Neural cell (in vitro differentiated cells): ENCODE measurements around the gene LMO3.

ENCODE experiments used
- EP300 ChIP-seq: fragments of 450-650 bp; conservative IDR thresholded peaks from 2 replicates; pipeline ENCODE4 v1.6.1; 2014; ENCODE audit warnings: antibody characterized with exemption, mild to moderate bottlenecking, moderate library complexity; ENCODE audit not compliant: poor library complexity, severe bottlenecking
- EZH2 ChIP-seq: fragments of 200-600, 300-800 bp; shearing (Covaris generic), sonication (generic); IDR thresholded peaks from 2 replicates; pipeline ENCODE4 v1.6.1; 2014; ENCODE audit warnings: antibody characterized with exemption, low read length, borderline replicate concordance, mild to moderate bottlenecking; ENCODE audit not compliant: insufficient read depth, poor library complexity, severe bottlenecking
- MXI1 ChIP-seq: fragments of 450-650 bp; conservative IDR thresholded peaks from 2 replicates; pipeline ENCODE4 v1.6.1; 2014; ENCODE audit warnings: antibody characterized with exemption, mild to moderate bottlenecking; ENCODE audit not compliant: poor library complexity, severe bottlenecking
- POLR2AphosphoS5 ChIP-seq: IDR thresholded peaks from 2 replicates; pipeline ENCODE4 v1.6.1; 2012
- RAD21 ChIP-seq: fragments of 450-650 bp; conservative IDR thresholded peaks from 2 replicates; pipeline ENCODE4 v1.6.1; 2014; ENCODE audit warnings: antibody characterized with exemption, mild to moderate bottlenecking, moderate library complexity
- SMC3 ChIP-seq: fragments of 450-650 bp; conservative IDR thresholded peaks from 2 replicates; pipeline ENCODE4 v1.6.1; 2014; ENCODE audit warnings: antibody characterized with exemption, mild to moderate bottlenecking, moderate library complexity; ENCODE audit not compliant: poor library complexity
- TAF1 ChIP-seq: IDR thresholded peaks from 2 replicates; pipeline ENCODE4 v1.6.1; 2012; ENCODE audit warnings: low read depth
- TF ChIP-seq, protein P1 (sequence below): fragments of 450-650 bp; IDR thresholded peaks from 2 replicates; pipeline ENCODE4 v1.5.1; 2014; ENCODE audit warnings: antibody characterized with exemption, mild to moderate bottlenecking, moderate library complexity; ENCODE audit not compliant: poor library complexity, severe bottlenecking
- TF ChIP-seq, protein P2 (sequence below): IDR thresholded peaks from 2 replicates; pipeline ENCODE4 v1.6.1; 2012; ENCODE audit warnings: borderline replicate concordance

DNA sequence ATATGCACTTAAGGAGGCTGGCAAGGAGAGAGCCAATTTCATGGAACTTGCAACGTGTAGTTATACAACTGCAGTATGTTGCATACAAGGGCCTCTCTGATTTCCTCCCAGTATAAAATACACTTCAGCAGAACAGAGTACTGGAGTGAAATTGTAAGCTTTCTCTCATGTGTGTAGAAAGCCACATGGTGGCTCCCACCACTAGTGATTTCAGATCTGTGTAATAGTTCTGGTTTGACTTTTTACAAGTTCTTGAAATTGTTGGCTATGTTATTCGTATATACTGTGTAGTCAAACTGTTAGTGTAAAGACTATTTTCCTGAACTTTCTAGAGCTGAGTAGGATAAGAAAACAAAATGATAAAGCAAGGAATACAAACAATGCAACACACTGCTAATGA, 16.4 kb upstream of the LMO3 start:
- TF ChIP-seq, protein P1, sequence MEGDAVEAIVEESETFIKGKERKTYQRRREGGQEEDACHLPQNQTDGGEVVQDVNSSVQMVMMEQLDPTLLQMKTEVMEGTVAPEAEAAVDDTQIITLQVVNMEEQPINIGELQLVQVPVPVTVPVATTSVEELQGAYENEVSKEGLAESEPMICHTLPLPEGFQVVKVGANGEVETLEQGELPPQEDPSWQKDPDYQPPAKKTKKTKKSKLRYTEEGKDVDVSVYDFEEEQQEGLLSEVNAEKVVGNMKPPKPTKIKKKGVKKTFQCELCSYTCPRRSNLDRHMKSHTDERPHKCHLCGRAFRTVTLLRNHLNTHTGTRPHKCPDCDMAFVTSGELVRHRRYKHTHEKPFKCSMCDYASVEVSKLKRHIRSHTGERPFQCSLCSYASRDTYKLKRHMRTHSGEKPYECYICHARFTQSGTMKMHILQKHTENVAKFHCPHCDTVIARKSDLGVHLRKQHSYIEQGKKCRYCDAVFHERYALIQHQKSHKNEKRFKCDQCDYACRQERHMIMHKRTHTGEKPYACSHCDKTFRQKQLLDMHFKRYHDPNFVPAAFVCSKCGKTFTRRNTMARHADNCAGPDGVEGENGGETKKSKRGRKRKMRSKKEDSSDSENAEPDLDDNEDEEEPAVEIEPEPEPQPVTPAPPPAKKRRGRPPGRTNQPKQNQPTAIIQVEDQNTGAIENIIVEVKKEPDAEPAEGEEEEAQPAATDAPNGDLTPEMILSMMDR = peak; percentile 34
- TF ChIP-seq EZH2 (no peak), MXI1 (no peak), RAD21 (peak; percentile 52), POLR2AphosphoS5 (no peak), SMC3 (peak; percentile 44), EP300 (no peak), TAF1 (no peak)
- TF ChIP-seq, protein P2, sequence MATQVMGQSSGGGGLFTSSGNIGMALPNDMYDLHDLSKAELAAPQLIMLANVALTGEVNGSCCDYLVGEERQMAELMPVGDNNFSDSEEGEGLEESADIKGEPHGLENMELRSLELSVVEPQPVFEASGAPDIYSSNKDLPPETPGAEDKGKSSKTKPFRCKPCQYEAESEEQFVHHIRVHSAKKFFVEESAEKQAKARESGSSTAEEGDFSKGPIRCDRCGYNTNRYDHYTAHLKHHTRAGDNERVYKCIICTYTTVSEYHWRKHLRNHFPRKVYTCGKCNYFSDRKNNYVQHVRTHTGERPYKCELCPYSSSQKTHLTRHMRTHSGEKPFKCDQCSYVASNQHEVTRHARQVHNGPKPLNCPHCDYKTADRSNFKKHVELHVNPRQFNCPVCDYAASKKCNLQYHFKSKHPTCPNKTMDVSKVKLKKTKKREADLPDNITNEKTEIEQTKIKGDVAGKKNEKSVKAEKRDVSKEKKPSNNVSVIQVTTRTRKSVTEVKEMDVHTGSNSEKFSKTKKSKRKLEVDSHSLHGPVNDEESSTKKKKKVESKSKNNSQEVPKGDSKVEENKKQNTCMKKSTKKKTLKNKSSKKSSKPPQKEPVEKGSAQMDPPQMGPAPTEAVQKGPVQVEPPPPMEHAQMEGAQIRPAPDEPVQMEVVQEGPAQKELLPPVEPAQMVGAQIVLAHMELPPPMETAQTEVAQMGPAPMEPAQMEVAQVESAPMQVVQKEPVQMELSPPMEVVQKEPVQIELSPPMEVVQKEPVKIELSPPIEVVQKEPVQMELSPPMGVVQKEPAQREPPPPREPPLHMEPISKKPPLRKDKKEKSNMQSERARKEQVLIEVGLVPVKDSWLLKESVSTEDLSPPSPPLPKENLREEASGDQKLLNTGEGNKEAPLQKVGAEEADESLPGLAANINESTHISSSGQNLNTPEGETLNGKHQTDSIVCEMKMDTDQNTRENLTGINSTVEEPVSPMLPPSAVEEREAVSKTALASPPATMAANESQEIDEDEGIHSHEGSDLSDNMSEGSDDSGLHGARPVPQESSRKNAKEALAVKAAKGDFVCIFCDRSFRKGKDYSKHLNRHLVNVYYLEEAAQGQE = no peak
